Measurements from ENCODE around the gene RAI14. TPM values are rescaled to one million over a fixed set of nuclear protein-coding genes. Genes with fewer than 3 reads are reported as not detected.

The RAI14 gene
- total RNA-seq, 1 experiment from 2014 or later: 23.6 TPM

DNA sequence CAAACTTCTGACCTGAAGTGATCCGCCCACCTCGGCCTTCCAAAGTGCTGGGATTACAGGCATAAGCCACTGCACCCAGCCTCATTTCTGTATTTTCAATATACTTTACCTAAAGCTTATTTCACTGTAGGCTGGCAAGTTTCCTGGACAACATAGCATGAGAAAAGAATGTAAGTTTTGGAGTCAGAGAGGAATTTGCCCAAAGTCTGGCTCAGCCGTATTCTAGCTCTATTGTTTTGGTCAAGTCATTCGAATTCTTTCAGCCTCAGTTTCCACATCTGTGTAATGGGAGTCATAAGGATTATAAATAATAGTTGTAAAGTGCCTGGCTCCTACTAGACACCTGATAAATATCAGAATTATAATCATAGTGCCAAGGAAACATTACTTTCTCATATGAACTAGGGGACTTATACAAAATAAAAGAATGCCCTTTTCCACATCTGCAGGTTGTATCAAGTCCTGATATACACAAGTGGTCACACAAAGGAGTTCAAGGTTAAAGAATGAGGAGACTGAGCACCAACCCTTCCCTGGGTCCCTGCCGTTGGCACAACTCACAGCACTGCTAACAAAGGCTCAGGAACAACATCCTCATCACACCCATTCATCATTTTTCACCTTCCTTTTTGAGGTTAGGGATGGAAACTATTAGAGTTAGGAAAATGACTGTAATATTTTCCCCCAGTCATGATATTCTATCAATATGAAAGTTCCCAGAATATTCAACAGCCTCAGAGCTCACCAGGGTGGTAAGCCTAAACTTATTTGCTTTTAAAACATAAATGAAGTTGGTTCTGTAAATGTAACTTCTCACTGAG is 34.6 kb upstream of the RAI14 start:
- H3K27me3 ChIP-seq (replicated peaks; ENCODE audit: insufficient read depth, low read depth, low read length, poor library complexity): no peaks in the 10 kb centered on the region
- ChIA-PET POLR2A (ENCODE audit: low non-redundant PET) (no interaction called here), CTCF (no interaction called here)
- TF ChIP-seq CTCF (conservative IDR thresholded peaks at IDR 0.05; ENCODE audit: low read depth, low read length): no peak
- TF ChIP-seq EZH2 (IDR thresholded peaks at IDR 0.05; ENCODE audit: borderline replicate concordance, low read depth, low read length, poor library complexity, severe bottlenecking): no peak
- DNase-seq (ENCODE audit: low spot score): no peak
- H3K27ac ChIP-seq (ENCODE audit: low read depth, low read length, poor library complexity, severe bottlenecking): no peak overlapping the region
- intact Hi-C loops (cut with micrococcal nuclease; ENCODE audit: unreplicated experiment): loop anchor here (1.0 kb wide), 1 partner anchor 46 kb away; no protein-coding TSS in a partner anchor
- no peaks in the 10 kb centered on the region for H3K9me3 ChIP-seq (ENCODE audit: low read depth, low read length, poor library complexity, severe bottlenecking)
- H3K4me3 ChIP-seq (ENCODE audit: low read depth, low read length, poor library complexity, severe bottlenecking): no peak overlapping the region
- BruUV-seq (replicated peaks): no TSS peak
- H3K36me3 ChIP-seq (ENCODE audit: insufficient read depth, low read length, poor library complexity, severe bottlenecking): no peaks in the 10 kb centered on the region
- H3K4me1 ChIP-seq (ENCODE audit: insufficient read depth, low read length, poor library complexity, severe bottlenecking): no peaks in the 10 kb centered on the region

GRCh38 chr5:34622098-34622400 is 34.1 kb upstream of the RAI14 start:
- H3K27ac ChIP-seq (ENCODE audit: low read depth, low read length, poor library complexity, severe bottlenecking): no peak overlapping the region
- no peaks in the 10 kb centered on the region for H3K9me3 ChIP-seq (ENCODE audit: low read depth, low read length, poor library complexity, severe bottlenecking)
- H3K4me3 ChIP-seq (ENCODE audit: low read depth, low read length, poor library complexity, severe bottlenecking): no peak overlapping the region
- no peaks in the 10 kb centered on the region for H3K4me1 ChIP-seq (ENCODE audit: insufficient read depth, low read length, poor library complexity, severe bottlenecking)
- ChIA-PET CTCF (no interaction called here), POLR2A (ENCODE audit: low non-redundant PET) (no interaction called here)
- no TSS peak for BruUV-seq (replicated peaks)
- no peak for TF ChIP-seq EZH2 (IDR thresholded peaks at IDR 0.05; ENCODE audit: borderline replicate concordance, low read depth, low read length, poor library complexity, severe bottlenecking)
- no peak for TF ChIP-seq CTCF (conservative IDR thresholded peaks at IDR 0.05; ENCODE audit: low read depth, low read length)
- H3K27me3 ChIP-seq (replicated peaks; ENCODE audit: insufficient read depth, low read depth, low read length, poor library complexity): no peaks in the 10 kb centered on the region
- no peaks in the 10 kb centered on the region for H3K36me3 ChIP-seq (ENCODE audit: insufficient read depth, low read length, poor library complexity, severe bottlenecking)
- intact Hi-C loops (cut with micrococcal nuclease; ENCODE audit: unreplicated experiment): loop anchor here (1.0 kb wide), 1 partner anchor 47 kb away; no protein-coding TSS in a partner anchor
- DNase-seq (ENCODE audit: low spot score): no peak

GRCh38 chr5:34624691-34625090 is 31.4 kb upstream of the RAI14 start:
- H3K4me3 ChIP-seq (ENCODE audit: low read depth, low read length, poor library complexity, severe bottlenecking): no peak overlapping the region
- H3K27me3 ChIP-seq (replicated peaks; ENCODE audit: insufficient read depth, low read depth, low read length, poor library complexity): no peaks in the 10 kb centered on the region
- H3K9me3 ChIP-seq (ENCODE audit: low read depth, low read length, poor library complexity, severe bottlenecking): no peaks in the 10 kb centered on the region
- no peak for DNase-seq (ENCODE audit: low spot score)
- no TSS peak for BruUV-seq (replicated peaks)
- no peaks in the 10 kb centered on the region for H3K36me3 ChIP-seq (ENCODE audit: insufficient read depth, low read length, poor library complexity, severe bottlenecking)
- peaks cover 8% of the 10 kb centered on the region for H3K4me1 ChIP-seq (ENCODE audit: insufficient read depth, low read length, poor library complexity, severe bottlenecking)
- TF ChIP-seq EZH2 (IDR thresholded peaks at IDR 0.05; ENCODE audit: borderline replicate concordance, low read depth, low read length, poor library complexity, severe bottlenecking): no peak
- TF ChIP-seq CTCF (conservative IDR thresholded peaks at IDR 0.05; ENCODE audit: low read depth, low read length): no peak
- POLR2A ChIA-PET (ENCODE audit: low non-redundant PET): no interaction called here
- no peak overlapping the region for H3K27ac ChIP-seq (ENCODE audit: low read depth, low read length, poor library complexity, severe bottlenecking)
- CTCF ChIA-PET: no interaction called here
- intact Hi-C loops (cut with micrococcal nuclease; ENCODE audit: unreplicated experiment): no loop called here

Data from A673 (cell line).